Stimulated activated memory B cell treated with anti-CD40 and anti-IgM and Interleukin-4, amounts not matched to agents 10 μg/mL and 1 μg/mL and 100 μg/mL, for 72 hours (primary cell): ENCODE results near the gene BST1.

ENCODE experiments used
- ATAC-seq: fragments of 150-1000 bp; cut with Tn5 transposase; 2 replicates; pipeline ENCODE4 v1.10.0; 2021
- H3K27ac Mint-ChIP-seq: one replicate; pipeline ENCODE4 v1.8.0; 2022; ENCODE audit warnings: mild to moderate bottlenecking, mixed read lengths
- H3K27me3 Mint-ChIP-seq: one replicate; pipeline ENCODE4 v1.8.0; 2022; ENCODE audit warnings: mixed read lengths
- H3K36me3 Mint-ChIP-seq: one replicate; pipeline ENCODE4 v1.8.0; 2022; ENCODE audit warnings: mixed read lengths
- H3K4me1 Mint-ChIP-seq: one replicate; pipeline ENCODE4 v1.8.0; 2022; ENCODE audit warnings: mixed read lengths
- H3K4me3 Mint-ChIP-seq: one replicate; pipeline ENCODE4 v1.8.0; 2022; ENCODE audit warnings: mild to moderate bottlenecking, moderate library complexity, mixed read lengths
- H3K9me3 Mint-ChIP-seq: one replicate; pipeline ENCODE4 v1.8.0; 2022; ENCODE audit warnings: mixed read lengths

BST1 gene

DNA sequence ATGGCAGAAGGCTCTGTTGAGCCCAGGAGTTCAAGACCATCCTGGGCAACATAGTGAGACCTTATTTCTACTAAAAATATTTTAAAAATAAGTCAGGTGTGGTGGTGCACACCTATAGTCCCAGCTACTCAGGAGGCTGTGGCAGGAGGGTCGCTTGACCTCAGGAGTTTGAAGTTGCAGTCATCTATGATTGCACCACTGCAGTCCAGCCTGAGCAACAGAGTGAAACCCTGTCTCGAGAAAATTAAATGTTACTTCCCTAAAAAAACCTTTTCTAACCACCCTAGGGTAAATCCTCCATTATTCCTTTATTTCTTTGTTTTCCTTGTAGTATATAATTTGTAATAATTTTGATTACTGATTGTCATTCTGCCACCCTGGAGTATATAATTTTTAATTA is 13.3 kb upstream of the BST1 start:
- peaks cover 17% of the 10 kb centered on the region for H3K36me3 Mint-ChIP-seq
- ATAC-seq, result no peak
- H3K4me3 Mint-ChIP-seq, result no peak overlapping the region
- no peaks in the 10 kb centered on the region for H3K4me1 Mint-ChIP-seq
- no peaks in the 10 kb centered on the region for H3K27me3 Mint-ChIP-seq
- H3K9me3 Mint-ChIP-seq, result no peaks in the 10 kb centered on the region
- no peak overlapping the region for H3K27ac Mint-ChIP-seq

DNA sequence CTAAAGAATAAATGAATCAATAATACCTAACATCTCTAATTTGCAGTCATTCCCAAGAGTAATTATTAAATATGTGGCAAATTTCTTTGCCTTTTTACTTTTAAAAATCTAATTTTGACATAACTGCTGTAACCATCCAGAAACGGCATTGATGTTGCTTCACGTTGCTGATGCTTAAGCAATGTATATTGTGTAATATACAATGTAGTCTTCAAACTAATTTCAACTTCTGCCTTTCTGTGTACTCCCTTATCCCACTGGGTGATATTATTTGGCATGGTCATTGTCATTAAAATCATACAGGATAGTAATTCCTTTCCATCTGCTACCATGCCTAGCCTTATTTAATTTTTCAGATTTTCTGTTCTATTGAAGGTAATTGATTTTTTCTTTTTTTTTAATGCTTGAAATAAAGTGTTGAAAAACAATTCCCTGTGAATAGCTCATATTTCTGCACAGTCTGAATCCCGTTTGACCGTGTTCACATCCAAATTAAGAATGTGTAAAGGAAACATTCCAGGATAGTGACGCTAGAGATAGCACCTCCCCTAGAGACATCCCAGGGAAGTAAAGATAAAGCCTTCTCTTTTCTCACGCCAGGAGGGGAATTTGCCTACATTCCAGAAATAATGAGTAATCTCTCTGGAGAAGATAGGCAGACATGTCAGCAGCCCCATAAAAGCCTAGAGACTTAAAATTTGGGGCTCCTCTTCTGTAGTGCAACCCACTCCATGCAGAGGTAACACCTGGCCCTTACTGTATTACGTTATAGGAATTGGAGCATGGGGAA is 12.7 kb upstream of the BST1 start:
- no peak overlapping the region for H3K27ac Mint-ChIP-seq
- H3K4me3 Mint-ChIP-seq, result no peak overlapping the region
- no peaks in the 10 kb centered on the region for H3K27me3 Mint-ChIP-seq
- no peaks in the 10 kb centered on the region for H3K9me3 Mint-ChIP-seq
- peaks cover 17% of the 10 kb centered on the region for H3K36me3 Mint-ChIP-seq
- no peaks in the 10 kb centered on the region for H3K4me1 Mint-ChIP-seq
- no peak for ATAC-seq

DNA sequence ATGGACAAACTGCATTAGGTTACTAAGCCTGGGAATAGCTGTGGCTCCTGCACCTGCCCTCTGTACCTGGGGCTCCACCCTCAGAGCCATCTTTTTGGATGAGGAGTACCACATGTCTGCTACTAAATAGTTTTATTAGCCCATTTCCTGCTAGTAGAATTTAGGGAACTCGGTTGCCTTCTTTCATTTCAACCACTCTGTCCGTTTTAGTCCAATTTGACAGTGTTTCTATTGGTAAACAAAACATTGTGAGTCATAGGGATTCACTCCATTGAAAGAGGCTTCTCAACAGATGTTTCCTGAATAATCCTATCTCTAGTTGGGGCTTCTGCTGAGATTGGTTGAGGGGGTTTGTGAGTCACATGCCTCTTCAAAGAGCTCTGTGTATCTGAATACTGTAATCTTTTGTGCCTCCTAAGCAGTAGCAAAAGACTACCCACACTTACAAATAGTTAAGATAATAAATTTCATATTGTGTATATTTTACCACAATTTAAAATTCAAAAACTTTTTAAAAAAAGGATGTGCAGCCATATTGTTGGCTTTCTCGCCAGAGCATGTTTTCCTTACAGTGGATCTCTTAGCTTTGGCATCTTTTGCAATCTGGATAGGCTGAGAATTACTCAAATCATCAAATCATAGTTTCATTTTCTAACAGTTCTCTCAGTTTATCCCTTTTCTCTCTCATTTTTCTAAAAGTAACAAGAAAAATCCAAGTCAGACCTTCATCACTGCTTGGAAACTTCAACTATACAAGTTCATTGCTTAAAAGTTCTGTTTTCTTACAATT is 11.3 kb upstream of the BST1 start:
- no peak overlapping the region for H3K27ac Mint-ChIP-seq
- no peaks in the 10 kb centered on the region for H3K9me3 Mint-ChIP-seq
- no peak overlapping the region for H3K4me3 Mint-ChIP-seq
- H3K27me3 Mint-ChIP-seq, result no peaks in the 10 kb centered on the region
- peaks cover 13% of the 10 kb centered on the region for H3K36me3 Mint-ChIP-seq
- H3K4me1 Mint-ChIP-seq, result no peaks in the 10 kb centered on the region
- ATAC-seq, result no peak

DNA sequence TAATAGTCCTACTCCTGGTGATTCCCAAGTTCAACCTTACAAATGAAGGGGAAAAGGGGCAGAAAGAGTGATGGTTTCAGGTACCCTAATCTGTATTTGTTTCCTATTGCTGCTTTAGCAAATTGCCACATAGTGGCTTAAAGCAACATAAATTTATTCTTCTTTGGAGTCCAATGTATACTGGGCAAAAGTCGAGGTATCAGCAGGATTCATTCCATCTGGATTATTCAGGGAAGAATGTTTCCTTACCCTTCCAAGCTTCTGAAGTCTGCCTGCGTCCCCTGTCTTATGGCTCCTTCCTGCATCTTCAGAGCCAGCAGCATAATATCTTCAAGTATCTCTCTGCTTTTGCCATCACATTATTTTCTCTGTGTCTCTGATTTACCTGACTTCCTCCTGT is 10.3 kb upstream of the BST1 start:
- Mint-ChIP-seq H3K9me3 (no peaks in the 10 kb centered on the region), H3K36me3 (peaks cover 2% of the 10 kb centered on the region), H3K27me3 (peaks cover 11% of the 10 kb centered on the region), H3K4me3 (no peak overlapping the region), H3K4me1 (no peaks in the 10 kb centered on the region), H3K27ac (no peak overlapping the region)
- ATAC-seq, result no peak

DNA sequence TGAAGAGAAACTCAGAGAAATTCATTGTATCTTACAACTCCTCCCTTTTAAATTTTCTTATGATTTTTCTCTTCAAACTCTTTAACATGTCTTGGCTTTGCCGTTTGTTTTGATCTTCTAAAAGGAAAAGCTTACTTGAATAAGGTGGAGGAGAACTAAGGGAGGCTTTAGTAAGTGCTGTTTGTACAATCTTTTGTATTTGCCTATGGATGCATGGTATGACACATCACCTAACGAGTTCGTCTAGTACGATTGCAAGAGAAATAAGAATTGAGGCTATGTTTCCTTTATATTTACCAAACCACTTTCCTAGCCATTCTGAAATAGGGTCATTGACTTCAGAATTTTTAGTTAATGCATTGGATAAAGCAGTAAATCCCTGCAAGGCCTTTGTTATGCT is 8.4 kb upstream of the BST1 start:
- H3K27me3 Mint-ChIP-seq, result peaks cover 26% of the 10 kb centered on the region
- H3K4me1 Mint-ChIP-seq, result no peaks in the 10 kb centered on the region
- H3K27ac Mint-ChIP-seq, result no peak overlapping the region
- no peaks in the 10 kb centered on the region for H3K9me3 Mint-ChIP-seq
- ATAC-seq, result no peak
- H3K36me3 Mint-ChIP-seq, result no peaks in the 10 kb centered on the region
- H3K4me3 Mint-ChIP-seq, result no peak overlapping the region

DNA sequence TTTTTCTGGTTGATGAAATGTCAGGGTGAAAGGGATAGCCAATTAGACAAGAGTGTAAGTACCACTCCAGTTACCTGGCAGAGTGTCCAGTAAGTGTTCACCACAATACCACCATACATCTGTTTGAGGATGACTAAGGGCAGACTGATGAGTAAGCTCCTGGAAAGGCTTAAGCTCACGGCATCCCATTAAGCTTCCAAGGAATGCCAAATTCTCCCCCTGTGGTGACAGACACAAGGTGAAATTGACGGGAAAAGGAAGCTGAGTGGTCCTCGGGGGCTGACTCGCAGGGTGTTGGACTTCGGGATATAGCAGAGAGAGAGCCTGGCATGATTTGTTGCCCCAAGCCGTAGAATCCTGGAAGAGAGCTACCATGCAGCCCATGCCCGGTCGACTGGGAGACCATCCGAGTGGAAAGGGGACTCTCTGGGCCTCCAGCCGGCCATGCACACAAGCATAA is 7.6 kb upstream of the BST1 start:
- Mint-ChIP-seq H3K9me3 (no peaks in the 10 kb centered on the region), H3K27me3 (peaks cover 35% of the 10 kb centered on the region), H3K4me3 (no peak overlapping the region), H3K27ac (no peak overlapping the region), H3K4me1 (no peaks in the 10 kb centered on the region), H3K36me3 (no peaks in the 10 kb centered on the region)
- ATAC-seq, result no peak

DNA sequence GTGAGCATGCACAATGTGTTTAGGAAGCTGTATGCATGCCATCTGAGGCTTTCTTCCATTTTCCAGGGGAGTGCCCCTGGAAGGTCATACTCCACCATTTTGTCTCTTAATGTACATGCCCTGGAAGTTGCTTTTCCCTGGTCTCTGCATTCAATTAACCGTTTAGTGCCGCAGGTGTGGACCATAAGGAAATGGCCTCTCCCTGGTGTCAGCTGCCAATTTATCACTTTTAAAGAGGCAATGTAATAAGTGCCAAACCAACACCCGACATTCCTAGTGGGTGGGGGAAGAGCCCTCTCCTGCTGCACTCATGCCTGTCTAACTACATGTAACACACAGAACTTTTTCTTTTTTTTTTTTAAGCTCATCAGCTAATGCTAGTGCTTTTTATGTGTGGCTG is 7.1 kb upstream of the BST1 start:
- Mint-ChIP-seq H3K27ac (no peak overlapping the region), H3K9me3 (no peaks in the 10 kb centered on the region), H3K27me3 (peaks cover 37% of the 10 kb centered on the region), H3K4me3 (no peak overlapping the region), H3K36me3 (no peaks in the 10 kb centered on the region), H3K4me1 (no peaks in the 10 kb centered on the region)
- no peak for ATAC-seq

DNA sequence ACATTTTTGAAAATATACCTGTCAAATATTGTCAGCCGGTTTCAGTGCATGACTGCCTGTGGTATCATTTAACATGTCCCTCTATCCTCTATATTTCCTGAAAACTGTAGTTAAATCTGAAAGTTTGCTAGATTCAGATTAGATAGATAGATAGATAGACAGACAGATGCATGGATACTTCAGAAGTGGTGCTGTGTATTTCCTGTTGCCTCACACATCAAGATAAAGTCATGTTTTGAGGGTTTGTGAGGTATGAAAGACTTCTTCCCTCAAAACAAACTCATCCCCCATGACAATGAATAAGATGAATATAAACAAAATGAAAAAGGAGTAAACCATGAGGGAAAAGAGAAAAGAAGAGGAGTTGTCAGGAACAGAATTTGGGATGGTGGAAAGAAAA is 6.0 kb upstream of the BST1 start:
- Mint-ChIP-seq H3K4me1 (no peaks in the 10 kb centered on the region), H3K27me3 (peaks cover 37% of the 10 kb centered on the region)

DNA sequence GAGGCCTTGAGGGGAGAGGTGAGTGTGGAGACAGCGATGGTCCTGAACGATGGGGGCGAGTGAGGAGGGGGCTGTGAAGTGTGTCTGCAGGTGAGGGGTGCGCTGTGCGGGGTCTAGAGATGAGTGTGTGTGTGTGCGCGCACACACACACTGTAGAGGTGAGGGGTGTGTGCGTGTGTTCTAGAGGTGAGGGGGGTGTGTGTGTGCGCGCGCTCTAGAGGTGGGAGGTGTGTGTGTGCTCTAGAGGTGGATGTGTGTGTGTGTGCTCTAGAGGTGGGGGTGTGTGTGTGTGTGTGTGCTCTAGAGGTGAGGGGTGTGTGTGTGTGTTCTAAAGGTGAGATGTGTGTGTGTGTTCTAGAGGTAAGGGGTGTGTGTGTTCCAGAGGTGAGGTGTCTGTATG is 574 bp downstream of the BST1 start:
- Mint-ChIP-seq H3K36me3 (no peaks in the 10 kb centered on the region), H3K27me3 (peaks cover 41% of the 10 kb centered on the region), H3K27ac (no peak overlapping the region), H3K4me3 (peak overlapping the region; percentile 10), H3K9me3 (no peaks in the 10 kb centered on the region), H3K4me1 (no peaks in the 10 kb centered on the region)
- ATAC-seq, result peak; percentile 25

More for the DNA sequence above, 6.0 kb upstream of the BST1 start:
- Mint-ChIP-seq H3K4me3 (no peak overlapping the region), H3K36me3 (no peaks in the 10 kb centered on the region), H3K9me3 (no peaks in the 10 kb centered on the region), H3K27ac (no peak overlapping the region)
- no peak for ATAC-seq

DNA sequence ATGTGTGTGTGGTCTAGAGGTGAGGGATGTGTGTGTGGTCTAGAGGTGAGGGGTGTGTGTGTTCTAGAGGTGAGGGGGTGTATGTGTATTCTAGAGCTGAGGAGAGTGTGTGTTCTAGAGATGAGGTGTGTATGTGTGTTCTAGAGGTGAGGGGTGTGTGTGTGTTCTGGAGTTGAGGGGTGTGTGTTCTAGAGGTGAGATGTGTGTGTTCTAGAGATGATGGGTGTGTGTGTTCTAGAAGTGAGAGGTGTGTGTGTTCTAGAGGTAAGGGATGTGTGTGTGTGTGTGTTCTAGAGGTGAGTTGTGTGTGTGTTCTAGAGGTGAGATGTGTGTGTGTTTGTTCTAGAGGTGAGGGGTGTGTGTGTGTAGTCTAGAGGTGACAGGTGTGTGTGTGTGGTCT is 1.3 kb downstream of the BST1 start:
- Mint-ChIP-seq H3K4me3 (no peak overlapping the region), H3K27ac (no peak overlapping the region), H3K36me3 (no peaks in the 10 kb centered on the region), H3K27me3 (peaks cover 35% of the 10 kb centered on the region), H3K4me1 (no peaks in the 10 kb centered on the region), H3K9me3 (no peaks in the 10 kb centered on the region)
- no peak for ATAC-seq

DNA sequence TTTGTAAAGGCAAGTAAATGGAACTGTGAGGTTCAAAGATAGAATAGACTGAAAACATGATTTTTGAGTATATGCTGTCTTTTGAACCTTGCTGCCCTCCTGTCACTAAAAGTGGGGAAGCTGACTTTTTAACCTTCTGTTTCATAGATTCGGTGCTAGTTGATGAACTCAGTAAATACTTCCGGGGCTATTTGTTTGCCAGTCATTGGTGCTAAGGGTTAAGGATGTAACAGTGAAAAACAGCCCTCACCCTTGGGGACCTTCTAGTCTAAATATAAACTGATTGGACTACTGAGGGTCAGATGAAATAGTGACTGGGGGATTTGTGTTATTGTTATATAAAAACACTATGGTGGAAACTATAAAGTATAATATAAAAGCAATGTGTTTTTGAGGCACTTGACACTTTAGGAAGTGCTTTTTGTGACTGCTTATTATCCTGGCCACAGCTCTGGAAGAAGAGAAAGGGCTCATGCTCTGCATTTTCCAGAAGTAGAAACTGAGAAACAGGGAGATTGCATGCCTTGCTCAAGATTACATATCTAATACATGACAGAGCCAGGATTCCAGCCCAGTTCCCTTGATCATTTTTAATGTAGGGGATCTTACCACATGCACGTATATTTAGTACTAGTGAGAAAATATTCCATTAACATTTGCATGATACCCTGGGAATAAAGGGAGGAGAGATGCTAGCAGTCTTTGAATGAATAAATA is 3.9 kb downstream of the BST1 start:
- no peaks in the 10 kb centered on the region for H3K36me3 Mint-ChIP-seq
- H3K4me3 Mint-ChIP-seq, result no peak overlapping the region
- H3K4me1 Mint-ChIP-seq, result no peaks in the 10 kb centered on the region
- no peaks in the 10 kb centered on the region for H3K9me3 Mint-ChIP-seq
- no peak for ATAC-seq
- no peak overlapping the region for H3K27ac Mint-ChIP-seq
- peaks cover 21% of the 10 kb centered on the region for H3K27me3 Mint-ChIP-seq

DNA sequence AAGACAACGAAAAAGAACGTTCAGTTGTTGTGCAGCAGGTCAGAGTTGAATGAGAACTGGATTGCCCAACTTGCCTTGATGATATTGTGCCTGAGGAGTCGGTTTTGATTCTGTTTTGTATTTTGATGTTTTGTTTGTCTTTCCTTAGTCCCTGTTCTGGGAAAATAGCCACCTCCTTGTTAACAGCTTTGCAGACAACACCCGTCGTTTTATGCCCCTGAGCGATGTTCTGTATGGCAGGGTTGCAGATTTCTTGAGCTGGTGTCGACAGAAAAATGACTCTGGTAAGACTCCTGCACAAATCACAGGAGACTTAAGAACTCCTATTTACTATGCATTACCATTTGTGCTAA is 4.5 kb downstream of the BST1 start:
- H3K27ac Mint-ChIP-seq, result no peak overlapping the region
- no peak for ATAC-seq
- H3K27me3 Mint-ChIP-seq, result peaks cover 21% of the 10 kb centered on the region

DNA sequence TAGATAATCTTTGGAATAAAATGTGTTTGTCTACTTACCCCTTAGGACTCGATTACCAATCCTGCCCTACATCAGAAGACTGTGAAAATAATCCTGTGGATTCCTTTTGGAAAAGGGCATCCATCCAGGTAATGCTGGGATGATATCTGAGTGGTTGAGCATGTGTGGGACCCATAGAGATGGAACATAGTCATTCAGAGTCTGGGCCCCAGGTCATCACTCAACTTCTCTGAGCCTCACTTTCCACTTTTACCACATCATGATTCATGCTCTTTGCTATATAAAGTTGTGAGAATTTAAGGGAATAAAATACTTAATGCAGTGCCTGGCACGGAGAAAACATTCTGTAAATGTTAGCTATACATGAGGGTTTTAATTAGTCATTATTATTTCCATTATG is 8.9 kb downstream of the BST1 start:
- Mint-ChIP-seq H3K4me1 (no peaks in the 10 kb centered on the region), H3K36me3 (no peaks in the 10 kb centered on the region), H3K27me3 (no peaks in the 10 kb centered on the region), H3K4me3 (no peak overlapping the region), H3K9me3 (no peaks in the 10 kb centered on the region), H3K27ac (no peak overlapping the region)
- no peak for ATAC-seq

More for the DNA sequence above, 4.5 kb downstream of the BST1 start:
- Mint-ChIP-seq H3K4me1 (no peaks in the 10 kb centered on the region), H3K4me3 (no peak overlapping the region), H3K9me3 (no peaks in the 10 kb centered on the region), H3K36me3 (no peaks in the 10 kb centered on the region)

DNA sequence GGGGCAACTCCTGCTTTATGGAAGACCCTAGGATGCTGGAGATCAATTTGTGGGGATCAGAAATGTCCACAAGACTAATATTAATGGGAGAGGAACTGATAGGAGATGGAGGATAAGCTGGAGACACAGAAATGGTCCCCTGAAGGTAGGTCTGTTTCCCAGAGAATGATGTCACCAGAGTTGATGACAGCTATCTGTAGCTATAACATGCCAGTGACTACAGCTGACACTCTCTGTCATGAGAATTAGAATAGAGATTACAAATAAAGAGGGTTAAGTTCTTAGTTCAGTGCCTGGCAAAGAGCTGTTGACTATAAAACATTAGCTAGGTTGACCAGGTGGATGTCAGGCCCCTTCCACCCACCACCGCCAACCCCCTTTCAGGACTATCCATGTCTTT is 9.3 kb downstream of the BST1 start:
- H3K9me3 Mint-ChIP-seq, result no peaks in the 10 kb centered on the region
- no peak for ATAC-seq
- no peak overlapping the region for H3K4me3 Mint-ChIP-seq
- no peaks in the 10 kb centered on the region for H3K36me3 Mint-ChIP-seq
- no peak overlapping the region for H3K27ac Mint-ChIP-seq
- H3K27me3 Mint-ChIP-seq, result no peaks in the 10 kb centered on the region
- H3K4me1 Mint-ChIP-seq, result no peaks in the 10 kb centered on the region

DNA sequence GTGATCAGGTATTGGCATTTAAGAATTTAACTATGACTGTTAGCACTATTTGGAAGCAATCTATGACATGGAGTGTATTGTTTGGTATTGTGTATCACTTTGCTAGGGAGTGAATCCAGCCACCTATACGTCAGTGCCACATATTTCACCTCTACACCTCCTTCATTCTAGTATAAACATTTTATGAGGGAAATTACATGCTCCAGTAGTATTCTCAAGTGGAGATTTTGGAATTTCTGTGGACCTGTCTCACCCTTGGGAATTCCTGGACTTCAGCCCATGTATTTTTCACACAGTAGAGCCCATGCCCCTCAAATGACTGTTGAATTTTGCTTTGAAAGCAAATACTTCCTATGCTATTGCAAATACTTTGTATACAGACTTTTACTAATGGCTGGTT is 11.3 kb downstream of the BST1 start:
- Mint-ChIP-seq H3K36me3 (no peaks in the 10 kb centered on the region), H3K27ac (no peak overlapping the region), H3K4me1 (no peaks in the 10 kb centered on the region), H3K9me3 (no peaks in the 10 kb centered on the region), H3K4me3 (no peak overlapping the region), H3K27me3 (no peaks in the 10 kb centered on the region)
- ATAC-seq, result no peak
